PC-3 (cell line): ENCODE results near the gene CD7. TPM values are rescaled to one million over a fixed set of nuclear protein-coding genes. Genes with fewer than 3 reads are reported as not detected.
A peak's percentile ranks its signal among the peaks of the same experiment; 100 is the strongest.

Experiments
- ATAC-seq: fragments of 200-7000 bp; cut with Tn5 transposase; 2 replicates; pipeline ENCODE4 v1.9.1; 2020; ENCODE audit warnings: mild to moderate bottlenecking, moderate library complexity
- BruUV-seq: library from RNA; stranded (reverse); fragments of 400-500 nt; replicated peaks from 2 replicates; lab custom pipeline; 2021; lab: Mats Ljungman, UMichigan
- CTCF ChIA-PET: fragments of 300-600 bp; sonication (Branson Sonifier 250); formaldehyde crosslinking; loops from one replicate; lab custom pipeline; 2022; ENCODE audit warnings: antibody characterized with exemption; lab: Charles Lee
- POLR2A ChIA-PET: fragments of 300-600 bp; sonication (Branson Sonifier 250); formaldehyde crosslinking; loops from one replicate; lab custom pipeline; 2022; ENCODE audit warnings: antibody characterized with exemption; ENCODE audit not compliant: unreplicated experiment; lab: Charles Lee
- DNase-seq: peaks from one replicate; pipeline ENCODE4 v3.0.0-alpha.2; 2015
- H2AFZ ChIP-seq: fragments of 300-600 bp; sonication (generic); 2 replicates; pipeline ENCODE4 v1.6.0; 2016; ENCODE audit warnings: antibody characterized with exemption, low read length
- H3F3A ChIP-seq: fragments of 300-600 bp; sonication (generic); one replicate; pipeline ENCODE4 v1.6.0; 2017; ENCODE audit warnings: antibody characterized with exemption, low read length, control low read depth, mild to moderate bottlenecking; ENCODE audit not compliant: unreplicated experiment
- H3K27ac ChIP-seq: fragments of 300-600 bp; sonication (generic); 2 replicates; pipeline ENCODE4 v1.5.1; 2016; ENCODE audit warnings: mild to moderate bottlenecking, low read length
- H3K27me3 ChIP-seq: fragments of 300-600 bp; sonication (generic); 2 replicates; pipeline ENCODE4 v1.6.1; 2016; ENCODE audit warnings: low read length, mixed read lengths
- H3K36me3 ChIP-seq: fragments of 300-600 bp; sonication (generic); 2 replicates; pipeline ENCODE4 v1.6.1; 2016; ENCODE audit warnings: low read depth, mixed run types, low read length, mixed read lengths
- H3K4me1 ChIP-seq: fragments of 300-600 bp; sonication (generic); 2 replicates; pipeline ENCODE4 v1.5.1; 2016; ENCODE audit warnings: low read length; ENCODE audit not compliant: insufficient read depth
- H3K4me2 ChIP-seq: fragments of 300-600 bp; sonication (generic); 2 replicates; pipeline ENCODE4 v1.6.0; 2016; ENCODE audit warnings: low read length
- H3K4me3 ChIP-seq: fragments of 300-600 bp; sonication (generic); 2 replicates; pipeline ENCODE4 v1.5.1; 2016; ENCODE audit warnings: mild to moderate bottlenecking, low read length, mixed read lengths
- H3K79me2 ChIP-seq: fragments of 300-600 bp; sonication (generic); 2 replicates; pipeline ENCODE4 v1.6.1; 2017; ENCODE audit warnings: low read length, mixed read lengths
- H3K9ac ChIP-seq: fragments of 300-600 bp; sonication (generic); 2 replicates; pipeline ENCODE4 v1.6.0; 2016; ENCODE audit warnings: mild to moderate bottlenecking, low read length
- H3K9me2 ChIP-seq: fragments of 300-600 bp; sonication (generic); replicated peaks from 2 replicates; pipeline ENCODE4 v1.6.1; 2016; ENCODE audit warnings: mixed run types, low read length, mixed read lengths
- H3K9me3 ChIP-seq: fragments of 300-600 bp; sonication (generic); 2 replicates; pipeline ENCODE4 v1.6.1; 2016; ENCODE audit warnings: low read length, mixed read lengths
- H4K20me1 ChIP-seq: fragments of 300-600 bp; sonication (generic); 2 replicates; pipeline ENCODE4 v1.6.1; 2016; ENCODE audit warnings: low read length, mixed read lengths
- CTCF ChIP-seq: fragments of 300-600 bp; sonication (generic); conservative IDR thresholded peaks from 2 replicates; pipeline ENCODE4 v1.5.1; 2017; ENCODE audit warnings: antibody characterized with exemption, low read depth, mild to moderate bottlenecking, low read length
- EZH2 ChIP-seq: fragments of 300-600 bp; sonication (generic); IDR thresholded peaks from one replicate; pipeline ENCODE4 v1.6.1; 2017; ENCODE audit warnings: antibody characterized with exemption, mild to moderate bottlenecking, low read length; ENCODE audit not compliant: unreplicated experiment
- EZH2phosphoT487 ChIP-seq: fragments of 300-600 bp; sonication (generic); IDR thresholded peaks from 2 replicates; pipeline ENCODE4 v1.6.1; 2018; ENCODE audit warnings: mild to moderate bottlenecking, antibody characterized with exemption, low read length, borderline replicate concordance
- intact Hi-C: fragments of 100-400 bp; cut with micrococcal nuclease; formaldehyde crosslinking; loops from 2 replicates; pipeline ENCODE4 v1.9.0; 2023
- total RNA-seq: library from RNA; depleted of rRNA; stranded (reverse); fragments of >200 nt; gene quantifications from 2 replicates; pipeline ENCODE4 v1.2.3, GENCODE V29; 2014

CD7 gene
- total RNA-seq, 1 experiment from 2014 or later: 0.15 TPM

- DNase-seq (no peak), ATAC-seq (no peak)
- peaks cover 54% of the 10 kb centered on the region for H3K4me1 ChIP-seq
- BruUV-seq: no TSS peak
- no peak overlapping the region for H2AFZ ChIP-seq
- H3K9ac ChIP-seq: no peak overlapping the region
- no peaks in the 10 kb centered on the region for H3K9me3 ChIP-seq
- TF ChIP-seq EZH2phosphoT487 (no peak), EZH2 (no peak), CTCF (no peak)
- H3K36me3 ChIP-seq: no peaks in the 10 kb centered on the region
- intact Hi-C loops: loop anchor here (5.0 kb wide), 1 partner anchor 37 kb away; the partner anchor contains the start of gene SECTM1
- no peaks in the 10 kb centered on the region for H3K9me2 ChIP-seq
- H3K27me3 ChIP-seq: no peaks in the 10 kb centered on the region
- ChIA-PET CTCF (no interaction called here), POLR2A (no interaction called here)
- H3F3A ChIP-seq: peaks cover 5% of the 10 kb centered on the region
- no peak overlapping the region for H3K4me2 ChIP-seq
- no peak overlapping the region for H3K27ac ChIP-seq
- H3K4me3 ChIP-seq: no peak overlapping the region
- peaks cover 8% of the 10 kb centered on the region for H3K79me2 ChIP-seq
- no peaks in the 10 kb centered on the region for H4K20me1 ChIP-seq
Measured at GRCh38 chr17:82295472-82295814, 22.0 kb downstream of the CD7 start.

- H3F3A ChIP-seq: peaks cover 5% of the 10 kb centered on the region
- H3K27ac ChIP-seq: peak overlapping the region; percentile 83
- H3K9me3 ChIP-seq: no peaks in the 10 kb centered on the region
- ATAC-seq: no peak
- no peak for DNase-seq
- H3K36me3 ChIP-seq: no peaks in the 10 kb centered on the region
- no peaks in the 10 kb centered on the region for H3K27me3 ChIP-seq
- H4K20me1 ChIP-seq: no peaks in the 10 kb centered on the region
- H3K79me2 ChIP-seq: peaks cover 8% of the 10 kb centered on the region
- peak overlapping the region; percentile 58 for H3K4me3 ChIP-seq
- H3K4me1 ChIP-seq: peaks cover 60% of the 10 kb centered on the region
- H3K9ac ChIP-seq: peak overlapping the region; percentile 70
- no peak for TF ChIP-seq CTCF
- ChIA-PET POLR2A (no interaction called here), CTCF (no interaction called here)
- peak overlapping the region; percentile 81 for H3K4me2 ChIP-seq
- no peak overlapping the region for H2AFZ ChIP-seq
- BruUV-seq: no TSS peak
- H3K9me2 ChIP-seq: no peaks in the 10 kb centered on the region
- intact Hi-C loops: no loop called here
Measured at GRCh38 chr17:82294064-82294773, 23.2 kb downstream of the CD7 start.
